H1 (cell line): Measurements from ENCODE around the gene GRIK1. TPM values are rescaled to one million over a fixed set of nuclear protein-coding genes. Genes with fewer than 3 reads are reported as not detected.

Experiments used
- CTCF ChIA-PET: fragments of 300-600 bp; sonication (Branson Sonifier 250); formaldehyde crosslinking; loops from one replicate; lab custom pipeline; 2021; ENCODE audit not compliant: partially characterized antibody; lab: Charles Lee
- POLR2A ChIA-PET: fragments of 300-600 bp; sonication (Branson Sonifier 250); formaldehyde crosslinking; loops from one replicate; lab custom pipeline; 2021; ENCODE audit warnings: inconsistent platforms; ENCODE audit not compliant: partially characterized antibody; lab: Charles Lee
- DNase-seq, 2 experiments: peaks; one replicate each; pipeline versions ENCODE4 v3.0.0 to v3.0.0-alpha.2; 2010 to 2022; ENCODE audit warnings: low spot score in 2 of 2, low read depth in 1 of 2, mixed read lengths in 1 of 2
- FAIRE-seq: peaks from 2 replicates; lab custom pipeline; 2011; peaks lifted over from hg19 to GRCh38; lab: Jason Lieb, UNC
- H2AFZ ChIP-seq: 2 replicates; pipeline ENCODE4 v1.8.1; 2012; ENCODE audit warnings: low read length, inconsistent platforms
- H2AK5ac ChIP-seq: 2 replicates; pipeline ENCODE4 v1.6.1; 2013; ENCODE audit warnings: low read depth, low read length
- H2BK120ac ChIP-seq: replicated peaks from 2 replicates; pipeline ENCODE3; 2013; ENCODE audit warnings: low read depth, low read length, inconsistent platforms
- H2BK12ac ChIP-seq: 2 replicates; pipeline ENCODE4 v1.6.1; 2013; ENCODE audit warnings: low read depth, low read length
- H2BK15ac ChIP-seq: 2 replicates; pipeline ENCODE4 v1.6.1; 2013; ENCODE audit warnings: low read length
- H2BK20ac ChIP-seq: 2 replicates; pipeline ENCODE4 v1.6.1; 2013; ENCODE audit warnings: low read length
- H2BK5ac ChIP-seq: 2 replicates; pipeline ENCODE4 v1.6.1; 2013; ENCODE audit warnings: low read depth, low read length
- H3K14ac ChIP-seq: 2 replicates; pipeline ENCODE4 v1.6.1; 2013; ENCODE audit warnings: inconsistent platforms; ENCODE audit not compliant: insufficient read length
- H3K18ac ChIP-seq: 2 replicates; pipeline ENCODE4 v1.6.1; 2013; ENCODE audit warnings: low read length; ENCODE audit errors: extremely low read depth
- H3K23ac ChIP-seq: 2 replicates; pipeline ENCODE4 v1.6.1; 2013; ENCODE audit warnings: inconsistent platforms; ENCODE audit not compliant: insufficient read length
- H3K23me2 ChIP-seq: 2 replicates; pipeline ENCODE4 v1.6.1; 2013; ENCODE audit warnings: low read depth, low read length
- H3K27ac ChIP-seq: 2 replicates; pipeline ENCODE4 v1.6.1; 2011; ENCODE audit warnings: low read depth, low read length, inconsistent platforms
- H3K27me3 ChIP-seq, 4 experiments: replicated peaks in 1 of 4; 1 replicate in 1 of 4; 2 replicates in 3 of 4; pipeline versions ENCODE4 v1.6.1 to v1.8.1; 2011 to 2013; ENCODE audit warnings: low read length in 3 of 4, mild to moderate bottlenecking in 3 of 4, inconsistent platforms in 2 of 4, mixed read lengths in 2 of 4, moderate library complexity in 1 of 4; ENCODE audit not compliant: control insufficient read depth in 3 of 4, insufficient read depth in 3 of 4; ENCODE audit errors: extremely low read depth in 1 of 4
- H3K36me3 ChIP-seq, 4 experiments: 2 replicates each; pipeline versions ENCODE4 v1.6.1 to v1.8.1; 2011 to 2013; ENCODE audit warnings: mild to moderate bottlenecking in 4 of 4, low read length in 3 of 4, moderate library complexity in 2 of 4, control low read depth in 1 of 4, inconsistent platforms in 1 of 4; ENCODE audit not compliant: insufficient read depth in 4 of 4, control insufficient read depth in 2 of 4
- H3K4ac ChIP-seq: replicated peaks from 2 replicates; pipeline ENCODE3; 2013; ENCODE audit warnings: low read length, low read depth, mixed read lengths, inconsistent platforms; ENCODE audit not compliant: insufficient read length
- H3K4me1 ChIP-seq, 4 experiments: replicated peaks in 1 of 4; 1 replicate in 1 of 4; 2 replicates in 3 of 4; pipeline versions ENCODE4 v1.6.1 to v1.8.1; 2011 to 2013; ENCODE audit warnings: low read length in 3 of 4, inconsistent platforms in 2 of 4, mixed read lengths in 1 of 4; ENCODE audit not compliant: insufficient read depth in 4 of 4, control insufficient read depth in 3 of 4
- H3K4me2 ChIP-seq, 2 experiments: 2 replicates each; pipeline versions ENCODE4 v1.6.1 to v1.8.1; 2011 to 2013; ENCODE audit warnings: low read depth in 2 of 2, low read length in 2 of 2, control low read depth in 1 of 2, inconsistent platforms in 1 of 2, mild to moderate bottlenecking in 1 of 2; ENCODE audit not compliant: insufficient read depth in 1 of 2
- H3K4me3 ChIP-seq, 4 experiments: fragments of 200-600, 300-600 bp in 1 of 4; sonication (generic), shearing (Covaris generic), sonication (Bioruptor Twin) in 1 of 4; 2 replicates each; pipeline versions ENCODE4 v1.5.1 to v1.8.1; 2011 to 2016; ENCODE audit warnings: low read length in 4 of 4, low read depth in 3 of 4, control low read depth in 2 of 4, inconsistent platforms in 2 of 4, mild to moderate bottlenecking in 2 of 4, mixed read lengths in 1 of 4, moderate library complexity in 1 of 4; ENCODE audit not compliant: insufficient read depth in 2 of 4; ENCODE audit errors: extremely low read depth in 1 of 4
- H3K56ac ChIP-seq: replicated peaks from 2 replicates; pipeline ENCODE3; 2013; ENCODE audit warnings: low read depth, mild to moderate bottlenecking, mixed read lengths, low read length, inconsistent platforms; ENCODE audit not compliant: insufficient read length
- H3K79me1 ChIP-seq: 2 replicates; pipeline ENCODE4 v1.6.1; 2013; ENCODE audit warnings: low read depth, low read length, control low read depth
- H3K79me2 ChIP-seq, 2 experiments: 2 replicates each; pipeline versions ENCODE4 v1.6.1 to v1.8.1; 2012 to 2013; ENCODE audit warnings: low read length in 2 of 2, mild to moderate bottlenecking in 2 of 2, inconsistent platforms in 1 of 2; ENCODE audit not compliant: insufficient read depth in 2 of 2, control insufficient read depth in 1 of 2
- H3K9ac ChIP-seq, 4 experiments: replicated peaks in 1 of 4; 1 replicate in 1 of 4; 2 replicates in 3 of 4; pipeline versions ENCODE4 v1.6.1 to v1.8.1; 2011 to 2013; ENCODE audit warnings: low read depth in 3 of 4, low read length in 3 of 4, control low read depth in 2 of 4, mild to moderate bottlenecking in 2 of 4, moderate library complexity in 2 of 4, inconsistent platforms in 1 of 4; ENCODE audit errors: extremely low read depth in 1 of 4
- H3K9me3 ChIP-seq, 2 experiments: 2 replicates each; pipeline versions ENCODE4 v1.6.1 to v1.8.1; 2012 to 2013; ENCODE audit warnings: mild to moderate bottlenecking in 2 of 2, moderate library complexity in 2 of 2, control low read depth in 1 of 2, inconsistent platforms in 1 of 2, low read depth in 1 of 2, low read length in 1 of 2, mixed read lengths in 1 of 2; ENCODE audit not compliant: insufficient read depth in 2 of 2
- H4K20me1 ChIP-seq, 2 experiments: replicated peaks in 1 of 2; 2 replicates each; pipeline versions ENCODE3 to v1.8.1; 2011 to 2013; ENCODE audit warnings: inconsistent platforms in 2 of 2, low read length in 2 of 2, mild to moderate bottlenecking in 1 of 2; ENCODE audit not compliant: insufficient read depth in 2 of 2, control insufficient read depth in 1 of 2
- H4K5ac ChIP-seq: 2 replicates; pipeline ENCODE4 v1.6.1; 2013; ENCODE audit warnings: low read length, low read depth, mixed read lengths, inconsistent platforms; ENCODE audit not compliant: insufficient read length
- H4K8ac ChIP-seq: 2 replicates; pipeline ENCODE4 v1.8.0; 2013; ENCODE audit warnings: mild to moderate bottlenecking, moderate library complexity, low read length, inconsistent platforms; ENCODE audit not compliant: insufficient read depth; ENCODE audit errors: extremely low read depth
- H4K91ac ChIP-seq: replicated peaks from 2 replicates; pipeline ENCODE3; 2013; ENCODE audit warnings: low read length, mixed read lengths, inconsistent platforms; ENCODE audit not compliant: insufficient read length
- CEBPB ChIP-seq: IDR thresholded peaks from 2 replicates; pipeline ENCODE4 v1.6.1; 2012; ENCODE audit warnings: low read depth, low read length
- CTBP2 ChIP-seq: IDR thresholded peaks from 2 replicates; pipeline ENCODE4 v1.7.0; 2011; ENCODE audit warnings: borderline replicate concordance, mild to moderate bottlenecking, moderate library complexity, mixed read lengths, low read length; ENCODE audit not compliant: insufficient read depth, insufficient read length
- CTCF ChIP-seq, 3 experiments: IDR thresholded peaks; 1 replicate in 2 of 3; 2 replicates in 1 of 3; pipeline versions ENCODE4 v1.5.1 to v1.6.1; 2011; ENCODE audit warnings: low read length in 3 of 3, mild to moderate bottlenecking in 3 of 3, inconsistent platforms in 2 of 3, low read depth in 1 of 3, moderate library complexity in 1 of 3; ENCODE audit not compliant: insufficient read depth in 1 of 3; ENCODE audit errors: control extremely low read depth in 1 of 3
- NANOG ChIP-seq: IDR thresholded peaks from 2 replicates; pipeline ENCODE4 v1.6.1; 2011; ENCODE audit warnings: low read length, low read depth, mild to moderate bottlenecking, inconsistent platforms; ENCODE audit not compliant: insufficient read depth, poor library complexity, severe bottlenecking
- SP2 ChIP-seq: IDR thresholded peaks from 2 replicates; pipeline ENCODE4 v1.6.1; 2012; ENCODE audit warnings: mild to moderate bottlenecking, low read length, inconsistent platforms
- TEAD4 ChIP-seq: IDR thresholded peaks from 2 replicates; pipeline ENCODE4 v1.6.1; 2012; ENCODE audit warnings: low read depth, low read length, inconsistent platforms, mixed read lengths
- WGBS, 2 experiments: shearing (Covaris generic) in 1 of 2; methylation state at CpG; one replicate each; pipeline versions ENCODE4 v1.1.6 to v1.1.7; 2013 to 2015; ENCODE audit warnings: low lambda C conversion rate in 2 of 2, mixed read lengths in 2 of 2, inconsistent platforms in 1 of 2, low coverage in 1 of 2, missing lambda C conversion rate in 1 of 2; ENCODE audit not compliant: insufficient replicate concordance in 2 of 2, insufficient coverage in 1 of 2, insufficient read length in 1 of 2; ENCODE audit errors: extremely low coverage in 1 of 2, missing lambda C conversion rate in 1 of 2; 5-methylcytosine and 5-hydroxymethylcytosine counted together
- polyA plus RNA-seq, 7 experiments: library from polyadenylated mRNA; depleted of rRNA in 3 of 7; stranded (reverse) in 5 of 7; unstranded in 2 of 7; fragments of >200 nt in 5 of 7; fragments of 200-250 nt in 2 of 7; gene quantifications; 1 replicate in 5 of 7; 2 replicates in 1 of 7; 4 replicates in 1 of 7; pipeline versions ENCODE4 v1.2.1 to v1.2.3, GENCODE V29; 2011 to 2013; ENCODE audit warnings: missing spikeins in 2 of 7, mixed read lengths in 2 of 7
- total RNA-seq: library from RNA; stranded (reverse); fragmentation: NEBNext Ultra II Directional; extraction: Animal tissue kit (Norgen Biotek cat#: 25700); gene quantifications from 2 replicates; pipeline ENCODE4 v1.2.1, GENCODE V29; 2021

GRIK1 gene
- total and polyA plus RNA-seq, 2 of the 8 experiments (the other 6 are each of a cell fraction or from before 2014, with no cell fraction given): 0.11 to 0.32 TPM

GRCh38 chr21:29825936-29826335, 113.9 kb downstream of the GRIK1 start:
- Histone ChIP-seq H3K36me3 (no peaks in the 10 kb centered on the region), H4K8ac (no peak overlapping the region), H2BK120ac (no peak overlapping the region), H4K5ac (no peak overlapping the region), H3K9me3 (0 out of 4 replicates have a peak, but pooled peaks cover 0 to 1% of the 10 kb centered on the region in 2 experiments), H3K23ac (no peak overlapping the region), H2BK20ac (no peak overlapping the region), H4K91ac (no peak overlapping the region), H3K9ac (no peak overlapping the region), H2BK12ac (no peak overlapping the region), H3K4me1 (no peaks in the 10 kb centered on the region), H3K56ac (no peak overlapping the region), H3K27ac (no peak overlapping the region), H2AK5ac (no peak overlapping the region), H3K4ac (no peak overlapping the region), H3K4me3 (no peak overlapping the region), H3K4me2 (no peak overlapping the region), H2AFZ (no peak overlapping the region), H3K79me2 (no peaks in the 10 kb centered on the region), H3K14ac (no peak overlapping the region), H2BK5ac (no peak overlapping the region), H3K79me1 (no peaks in the 10 kb centered on the region), H3K23me2 (no peaks in the 10 kb centered on the region; the same call in 1 of the 2 replicates), H3K18ac (no peak overlapping the region), H3K27me3 (no peaks in the 10 kb centered on the region), H4K20me1 (no peaks in the 10 kb centered on the region), H2BK15ac (no peak overlapping the region)
- FAIRE-seq (no peak), DNase-seq (no peak)
- 88% methylated on average over 2 of the region's 2 CpGs; no CpG with 5 or more reads in 1 of the 2 experiments for WGBS, 2 experiments
- CTCF ChIA-PET: no interaction called here
- POLR2A ChIA-PET: no interaction called here
- no peak for TF ChIP-seq NANOG
- no peak for TF ChIP-seq CEBPB
- no peak for TF ChIP-seq SP2
- no peak for TF ChIP-seq CTCF (IDR thresholded peaks at IDR 0.05; ENCODE audit: control extremely low read depth in 1 of 3, insufficient read depth in 1 of 3, low read depth in 1 of 3, low read length in 3 of 3)
- TF ChIP-seq TEAD4: no peak
- TF ChIP-seq CTBP2: no peak
